ENCODE data around the gene CD80.

CD80 gene

GRCh38 chr3:119547227-119547626 is 12.2 kb downstream of the CD80 start:
- no peak for DNase-seq

GRCh38 chr3:119543147-119543546 is 16.3 kb downstream of the CD80 start:
- no peak for DNase-seq

GRCh38 chr3:119542168-119542767 is 17.1 kb downstream of the CD80 start:
- no peak for DNase-seq

- DNase-seq = no peak
Measured at GRCh38 chr3:119541547-119541946, 17.9 kb downstream of the CD80 start.

GRCh38 chr3:119538772-119539171 is 20.6 kb downstream of the CD80 start:
- no peak for DNase-seq

- no peak for DNase-seq
Measured at GRCh38 chr3:119536757-119537156, 22.7 kb downstream of the CD80 start.

GRCh38 chr3:119534296-119534695 is 25.1 kb downstream of the CD80 start:
- no peak for DNase-seq

- no peak for DNase-seq
Measured at GRCh38 chr3:119531151-119531550, 28.3 kb downstream of the CD80 start.

- DNase-seq = no peak
Measured at GRCh38 chr3:119530456-119530855, 29.0 kb downstream of the CD80 start.

- peak; percentile 75 for DNase-seq
Measured at GRCh38 chr3:119529883-119530282, 29.5 kb downstream of the CD80 start.

GRCh38 chr3:119527714-119528113 is 31.7 kb downstream of the CD80 start:
- no peak for DNase-seq

GRCh38 chr3:119524931-119525662 is 34.3 kb downstream of the CD80 start:
- DNase-seq = peak; percentile 17

GRCh38 chr3:119518026-119518425 is 41.4 kb downstream of the CD80 start:
- DNase-seq = no peak

- no peak for DNase-seq
Measured at GRCh38 chr3:119517112-119517511, 42.3 kb downstream of the CD80 start.

GRCh38 chr3:119514637-119515036 is 44.8 kb downstream of the CD80 start:
- no peak for DNase-seq

- no peak for DNase-seq
Measured at GRCh38 chr3:119510690-119511089, 48.7 kb downstream of the CD80 start.

- no peak for DNase-seq
Measured at GRCh38 chr3:119508172-119508845, 51.1 kb downstream of the CD80 start.

- DNase-seq = no peak
Measured at GRCh38 chr3:119507404-119507803, 52.0 kb downstream of the CD80 start.

- DNase-seq = no peak
Measured at GRCh38 chr3:119506631-119507030, 52.8 kb downstream of the CD80 start.

GRCh38 chr3:119500901-119501300 is 58.5 kb downstream of the CD80 start:
- no peak for DNase-seq

- no peak for DNase-seq
Measured at GRCh38 chr3:119500265-119500664, 59.1 kb downstream of the CD80 start.

- DNase-seq = peak; percentile 97
Measured at GRCh38 chr3:119498186-119499011, 61.0 kb downstream of the CD80 start, which contains the start of gene TIMMDC1. TIMMDC1 (plus strand) TSS chr3:119498547; CDS start chr3:119498734, 187 bp downstream.

GRCh38 chr3:119497820-119498185 is 61.6 kb downstream of the CD80 start:
- peak; percentile 12 for DNase-seq

All from fibroblast of skin of scalp (primary cell).